H1 (cell line): Measurements from ENCODE around the gene AGAP1.

Experiments used
- CREB1 ChIP-seq: IDR thresholded peaks from 2 replicates; pipeline ENCODE4 v1.6.1; 2012; ENCODE audit warnings: inconsistent platforms
- CTCF ChIP-seq, 3 experiments: IDR thresholded peaks; 1 replicate in 2 of 3; 2 replicates in 1 of 3; pipeline versions ENCODE4 v1.5.1 to v1.6.1; 2011; ENCODE audit warnings: low read length in 3 of 3, mild to moderate bottlenecking in 3 of 3, inconsistent platforms in 2 of 3, low read depth in 1 of 3, moderate library complexity in 1 of 3; ENCODE audit not compliant: insufficient read depth in 1 of 3; ENCODE audit errors: control extremely low read depth in 1 of 3
- JUND ChIP-seq: IDR thresholded peaks from 2 replicates; pipeline ENCODE4 v1.6.1; 2011; ENCODE audit warnings: mild to moderate bottlenecking, improper control_type of control experiment, low read length
- PHF8 ChIP-seq: fragments of 200-600 bp; sonication (generic); conservative IDR thresholded peaks from 2 replicates; pipeline ENCODE4 v1.7.1; 2012; ENCODE audit warnings: low read depth, mild to moderate bottlenecking, inconsistent platforms, low read length, moderate library complexity
- RAD21 ChIP-seq, 2 experiments: IDR thresholded peaks in 1 of 2; conservative IDR thresholded peaks in 1 of 2; 2 replicates each; pipeline ENCODE4 v1.6.1; 2011; ENCODE audit warnings: low read depth in 2 of 2, low read length in 2 of 2, improper control_type of control experiment in 1 of 2, inconsistent platforms in 1 of 2, mild to moderate bottlenecking in 1 of 2, moderate library complexity in 1 of 2
- SIN3A ChIP-seq, 2 experiments: IDR thresholded peaks in 1 of 2; conservative IDR thresholded peaks in 1 of 2; 2 replicates each; pipeline ENCODE4 v1.6.1; 2011 to 2012; ENCODE audit warnings: low read length in 2 of 2, improper control_type of control experiment in 1 of 2, low read depth in 1 of 2, mild to moderate bottlenecking in 1 of 2
- SUZ12 ChIP-seq: fragments of 200-600 bp; sonication (generic); IDR thresholded peaks from 2 replicates; pipeline ENCODE4 v1.6.1; 2012; ENCODE audit warnings: mild to moderate bottlenecking, inconsistent platforms, low read length, moderate library complexity, mixed read lengths

- TF ChIP-seq PHF8 (no peak), RAD21 (IDR thresholded peaks at IDR 0.05 in 1 of 2, conservative IDR thresholded peaks at IDR 0.05 in 1 of 2; ENCODE audit: low read depth in 2 of 2, low read length in 2 of 2) (no peak), SUZ12 (no peak), JUND (no peak), CTCF (IDR thresholded peaks at IDR 0.05; ENCODE audit: control extremely low read depth in 1 of 3, insufficient read depth in 1 of 3, low read depth in 1 of 3, low read length in 3 of 3) (no peak), CREB1 (no peak), SIN3A (conservative IDR thresholded peaks at IDR 0.05 in 1 of 2, IDR thresholded peaks at IDR 0.05 in 1 of 2; ENCODE audit: low read depth in 1 of 2, low read length in 2 of 2) (no peak)
Observed at GRCh38 chr2:235478609-235479008, 15.2 kb upstream of the AGAP1 start.
